Measurements from ENCODE around the gene PATE1.

- TF ChIP-seq CTCF (IDR thresholded peaks at IDR 0.05) (no peak), POLR2A (IDR thresholded peaks at IDR 0.05) (no peak), EP300 (IDR thresholded peaks at IDR 0.05) (no peak)
These were observed 17.4 kb downstream of the PATE1 start for GRCh38 chr11:125763483-125763882.

Data from ovary (tissue), 3 donors.